ENCODE data around the gene CYB5B. TPM values are rescaled to one million over a fixed set of nuclear protein-coding genes. Genes with fewer than 3 reads are reported as not detected.

CYB5B gene, protein sequence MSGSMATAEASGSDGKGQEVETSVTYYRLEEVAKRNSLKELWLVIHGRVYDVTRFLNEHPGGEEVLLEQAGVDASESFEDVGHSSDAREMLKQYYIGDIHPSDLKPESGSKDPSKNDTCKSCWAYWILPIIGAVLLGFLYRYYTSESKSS
- total RNA-seq, result 41.3 and 64.4 TPM in 2 replicates

DNA sequence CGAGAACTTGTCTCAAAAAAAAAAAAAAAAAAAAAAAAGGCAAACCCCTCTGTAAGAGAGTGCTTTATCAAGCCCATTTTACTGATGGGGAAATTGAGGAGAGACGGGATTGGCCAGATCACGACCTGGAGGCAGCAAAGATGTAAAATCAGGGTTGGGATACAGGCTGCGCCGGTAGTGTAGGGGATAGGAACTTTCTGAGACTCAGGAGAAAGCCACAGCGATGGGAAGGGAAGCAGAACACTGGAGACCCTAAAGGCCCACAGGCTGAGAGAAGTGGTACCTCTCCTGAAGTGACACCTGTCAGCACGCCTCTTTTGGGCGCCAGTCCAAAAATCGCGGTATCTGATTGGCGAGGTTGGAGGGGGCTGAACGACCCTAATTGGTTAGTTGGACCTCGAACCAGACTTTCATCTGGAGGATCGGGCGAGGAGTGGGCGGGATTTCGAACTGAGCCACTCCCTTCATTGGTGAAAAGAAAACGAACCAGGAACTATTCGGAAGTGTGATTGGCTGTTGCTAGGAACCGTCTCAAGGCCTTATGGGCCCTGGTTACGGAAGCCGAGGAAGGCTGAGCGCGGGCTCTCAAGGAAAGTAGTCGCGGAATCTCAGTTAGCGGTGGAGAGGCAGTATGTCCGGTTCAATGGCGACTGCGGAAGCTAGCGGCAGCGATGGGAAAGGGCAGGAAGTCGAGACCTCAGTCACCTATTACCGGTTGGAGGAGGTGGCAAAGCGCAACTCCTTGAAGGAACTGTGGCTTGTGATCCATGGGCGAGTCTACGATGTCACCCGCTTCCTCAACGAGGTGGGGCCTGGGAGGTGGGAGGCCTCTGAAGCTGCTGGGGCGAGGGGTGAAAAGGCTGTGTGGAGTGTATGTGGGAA lies at the start of gene CYB5B:
Gene CYB5B, plus strand, starts transcription at position 567 of the 882 bp plus-strand sequence. Its CDS starts 65 bp downstream, at position 632.

Other genes starting within 250 kb of the CYB5B start
- 12.3 and 19.0 TPM in 2 replicates for gene SNTB2, start 237.5 kb upstream of the CYB5B start, total RNA-seq
- gene VPS4A, start 113.3 kb upstream of the CYB5B start, total RNA-seq, result 39.7 and 43.2 TPM in 2 replicates
- gene PDF, start 94.0 kb upstream of the CYB5B start, total RNA-seq, result 21.2 and 31.2 TPM in 2 replicates
- 27.7 and 34.0 TPM in 2 replicates for gene COG8, start 85.1 kb upstream of the CYB5B start, total RNA-seq
- 24.7 and 33.1 TPM in 2 replicates for gene NIP7, start 84.8 kb upstream of the CYB5B start, total RNA-seq
- gene TMED6, start 72.8 kb upstream of the CYB5B start, total RNA-seq, result not detected in 2 replicates
- 8.5 and 9.1 TPM in 2 replicates for gene TERF2, start 38.6 kb upstream of the CYB5B start, total RNA-seq
- 5.5 and 11.8 TPM in 2 replicates for gene NFAT5, start 141.3 kb downstream of the CYB5B start, total RNA-seq

All from airway epithelial cell (primary cell).